ENCODE measurements around the gene TMED10. TPM values are rescaled to one million over a fixed set of nuclear protein-coding genes. Genes with fewer than 3 reads are reported as not detected.

TMED10 gene
- total RNA-seq, 2 donors from 2014 or later, result 264 to 267 TPM

- TF ChIP-seq, protein P1, sequence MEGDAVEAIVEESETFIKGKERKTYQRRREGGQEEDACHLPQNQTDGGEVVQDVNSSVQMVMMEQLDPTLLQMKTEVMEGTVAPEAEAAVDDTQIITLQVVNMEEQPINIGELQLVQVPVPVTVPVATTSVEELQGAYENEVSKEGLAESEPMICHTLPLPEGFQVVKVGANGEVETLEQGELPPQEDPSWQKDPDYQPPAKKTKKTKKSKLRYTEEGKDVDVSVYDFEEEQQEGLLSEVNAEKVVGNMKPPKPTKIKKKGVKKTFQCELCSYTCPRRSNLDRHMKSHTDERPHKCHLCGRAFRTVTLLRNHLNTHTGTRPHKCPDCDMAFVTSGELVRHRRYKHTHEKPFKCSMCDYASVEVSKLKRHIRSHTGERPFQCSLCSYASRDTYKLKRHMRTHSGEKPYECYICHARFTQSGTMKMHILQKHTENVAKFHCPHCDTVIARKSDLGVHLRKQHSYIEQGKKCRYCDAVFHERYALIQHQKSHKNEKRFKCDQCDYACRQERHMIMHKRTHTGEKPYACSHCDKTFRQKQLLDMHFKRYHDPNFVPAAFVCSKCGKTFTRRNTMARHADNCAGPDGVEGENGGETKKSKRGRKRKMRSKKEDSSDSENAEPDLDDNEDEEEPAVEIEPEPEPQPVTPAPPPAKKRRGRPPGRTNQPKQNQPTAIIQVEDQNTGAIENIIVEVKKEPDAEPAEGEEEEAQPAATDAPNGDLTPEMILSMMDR (conservative IDR thresholded peaks at IDR 0.05), result no peak
- 100% methylated on average over 1 of the region's 2 CpGs; no CpG with 5 or more reads in 1 of the 2 experiments for WGBS, 2 experiments (ENCODE audit: insufficient coverage in 1 of 2, insufficient read length in 1 of 2)
- Mint-ChIP-seq H3K4me3 (no peak overlapping the region), H3K27ac (no peak overlapping the region), H3K9me3 (no peaks in the 10 kb centered on the region), H3K36me3 (ENCODE audit: low read depth) (peaks cover 39% of the 10 kb centered on the region), H3K27me3 (ENCODE audit: insufficient read depth) (no peaks in the 10 kb centered on the region), H3K4me1 (no peaks in the 10 kb centered on the region)
- H3K27me3 ChIP-seq (ENCODE audit: control insufficient read depth, insufficient read depth, low read length, poor library complexity, severe bottlenecking), result no peaks in the 10 kb centered on the region
- no peak overlapping the region for H3K4me3 ChIP-seq (ENCODE audit: low read length)
- no peak overlapping the region for H3K9ac ChIP-seq (ENCODE audit: extremely low read depth, low read length, poor library complexity, severe bottlenecking)
- no peak for DNase-seq
- H3K27ac ChIP-seq (ENCODE audit: low read depth, low read length), result no peak overlapping the region
- H3K4me1 ChIP-seq (ENCODE audit: control insufficient read depth, insufficient read depth, low read length), result no peaks in the 10 kb centered on the region
- H3K36me3 ChIP-seq (ENCODE audit: control insufficient read depth, insufficient read depth, low read length), result peaks cover 42% of the 10 kb centered on the region
- no peaks in the 10 kb centered on the region for H3K9me3 ChIP-seq (ENCODE audit: control insufficient read depth, low read length)
These were observed 35.8 kb downstream of the TMED10 start for GRCh38 chr14:75140620-75141019.

- no peaks in the 10 kb centered on the region for H3K4me1 ChIP-seq (ENCODE audit: control insufficient read depth, insufficient read depth, low read length)
- Mint-ChIP-seq H3K9me3 (peaks cover 6% of the 10 kb centered on the region), H3K4me3 (no peak overlapping the region), H3K27me3 (ENCODE audit: insufficient read depth) (no peaks in the 10 kb centered on the region), H3K36me3 (ENCODE audit: low read depth) (peaks cover 39% of the 10 kb centered on the region), H3K27ac (no peak overlapping the region), H3K4me1 (no peaks in the 10 kb centered on the region)
- TF ChIP-seq, protein P1 (conservative IDR thresholded peaks at IDR 0.05), result no peak
- H3K36me3 ChIP-seq (ENCODE audit: control insufficient read depth, insufficient read depth, low read length), result peaks cover 41% of the 10 kb centered on the region
- H3K9ac ChIP-seq (ENCODE audit: extremely low read depth, low read length, poor library complexity, severe bottlenecking), result no peak overlapping the region
- no peak overlapping the region for H3K4me3 ChIP-seq (ENCODE audit: low read length)
- DNase-seq, result no peak
- H3K27ac ChIP-seq (ENCODE audit: low read depth, low read length), result no peak overlapping the region
- H3K9me3 ChIP-seq (ENCODE audit: control insufficient read depth, low read length), result peaks cover 8% of the 10 kb centered on the region
- 95% methylated on average over 2 of the region's 2 CpGs; no CpG with 5 or more reads in 1 of the 2 experiments for WGBS, 2 experiments (ENCODE audit: insufficient coverage in 1 of 2, insufficient read length in 1 of 2)
- H3K27me3 ChIP-seq (ENCODE audit: control insufficient read depth, insufficient read depth, low read length, poor library complexity, severe bottlenecking), result no peaks in the 10 kb centered on the region
These were observed 37.2 kb downstream of the TMED10 start for GRCh38 chr14:75139185-75139584.

GRCh38 chr14:75138492-75138891, 37.9 kb downstream of the TMED10 start:
- WGBS, 2 experiments (ENCODE audit: insufficient coverage in 1 of 2, insufficient read length in 1 of 2), result 100% methylated on average over 1 of the region's 1 CpG; no CpG with 5 or more reads in 1 of the 2 experiments
- Mint-ChIP-seq H3K27ac (no peak overlapping the region), H3K27me3 (ENCODE audit: insufficient read depth) (no peaks in the 10 kb centered on the region), H3K9me3 (peaks cover 13% of the 10 kb centered on the region), H3K4me1 (no peaks in the 10 kb centered on the region), H3K36me3 (ENCODE audit: low read depth) (peaks cover 42% of the 10 kb centered on the region), H3K4me3 (no peak overlapping the region)
- Histone ChIP-seq H3K27ac (ENCODE audit: low read depth, low read length) (no peak overlapping the region), H3K4me1 (ENCODE audit: control insufficient read depth, insufficient read depth, low read length) (no peaks in the 10 kb centered on the region), H3K4me3 (ENCODE audit: low read length) (no peak overlapping the region), H3K9me3 (ENCODE audit: control insufficient read depth, low read length) (peaks cover 15% of the 10 kb centered on the region), H3K36me3 (ENCODE audit: control insufficient read depth, insufficient read depth, low read length) (peaks cover 44% of the 10 kb centered on the region), H3K9ac (ENCODE audit: extremely low read depth, low read length, poor library complexity, severe bottlenecking) (no peak overlapping the region), H3K27me3 (ENCODE audit: control insufficient read depth, insufficient read depth, low read length, poor library complexity, severe bottlenecking) (no peaks in the 10 kb centered on the region)
- no peak for DNase-seq
- TF ChIP-seq, protein P1 (conservative IDR thresholded peaks at IDR 0.05), result no peak
